Type B pancreatic cell (in vitro differentiated cells): ENCODE data around the gene ITGAL. TPM values are rescaled to one million over a fixed set of nuclear protein-coding genes. Genes with fewer than 3 reads are reported as not detected.
"Not testable (repeated sequence)": the region's sequence is repeated elsewhere in the genome, so short reads cannot be mapped to it uniquely, and the experiment has no call there.

ENCODE experiments used
- DNase-seq: peaks from one replicate; pipeline ENCODE4 v3.0.0; 2021; ENCODE audit warnings: mixed read lengths; ENCODE audit not compliant: unreplicated experiment; ENCODE audit errors: extremely low spot score
- H3K27ac Mint-ChIP-seq: 2 replicates; pipeline ENCODE4 v1.8.0; 2021; ENCODE audit warnings: mild to moderate bottlenecking, mixed read lengths
- H3K27me3 Mint-ChIP-seq: 2 replicates; pipeline ENCODE4 v1.8.0; 2021; ENCODE audit warnings: mixed read lengths
- H3K36me3 Mint-ChIP-seq: 2 replicates; pipeline ENCODE4 v1.8.0; 2021; ENCODE audit warnings: mixed read lengths
- H3K4me1 Mint-ChIP-seq: one replicate; pipeline ENCODE4 v1.8.0; 2021; ENCODE audit warnings: mixed read lengths; ENCODE audit not compliant: unreplicated experiment
- H3K4me3 Mint-ChIP-seq: 2 replicates; pipeline ENCODE4 v1.8.0; 2021; ENCODE audit warnings: mild to moderate bottlenecking, mixed read lengths
- H3K9me3 Mint-ChIP-seq: 2 replicates; pipeline ENCODE4 v1.8.0; 2021; ENCODE audit warnings: mixed read lengths
- total RNA-seq: library from RNA; stranded (reverse); gene quantifications from 2 replicates; pipeline ENCODE4 v1.2.1, GENCODE V29; 2021; ENCODE audit warnings: low replicate concordance
- TF ChIP-seq, protein P1 (sequence below): fragments of 200-600 bp; sonication (generic); conservative IDR thresholded peaks from 2 replicates; pipeline ENCODE4 v1.5.0; 2021; ENCODE audit warnings: antibody characterized with exemption, mild to moderate bottlenecking

The ITGAL gene
- total RNA-seq, 1 donor from 2014 or later: 0.48 TPM

DNA sequence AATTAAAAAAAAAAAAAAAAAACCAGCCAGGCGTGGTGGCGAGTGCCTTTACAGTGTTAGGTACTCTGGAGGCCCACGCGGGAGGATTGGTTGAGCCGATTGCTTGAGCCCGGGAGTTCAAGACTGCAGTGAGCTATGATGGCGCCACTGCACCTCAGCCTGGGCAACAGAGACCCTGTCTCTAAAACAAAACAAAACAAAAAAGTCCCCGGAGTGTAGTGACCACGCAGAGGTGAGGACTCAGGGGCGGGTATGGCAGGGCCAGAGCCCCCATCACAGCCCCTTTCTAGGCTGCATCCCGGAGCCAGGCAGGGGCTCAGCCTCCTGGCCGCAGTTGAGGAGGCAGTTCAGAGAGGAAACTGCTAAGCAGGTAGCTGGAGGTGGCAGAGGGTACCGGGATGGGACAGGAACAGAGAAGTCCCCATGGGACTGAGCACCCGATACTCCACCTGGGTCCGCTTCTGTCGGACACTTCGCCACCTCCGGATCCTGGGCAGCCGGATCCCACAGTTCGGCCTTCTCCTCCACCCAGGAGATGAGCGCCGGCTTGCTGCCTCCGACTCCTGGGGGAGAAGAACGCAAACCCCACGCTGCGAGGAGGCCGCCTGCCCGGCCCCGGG lies 61.3 kb downstream of the ITGAL start:
- no peak for DNase-seq
- H3K9me3 Mint-ChIP-seq: no peaks in the 10 kb centered on the region
- H3K27ac Mint-ChIP-seq: peak overlapping the region; percentile 70
- peaks cover 18% of the 10 kb centered on the region for H3K36me3 Mint-ChIP-seq
- peak overlapping the region; percentile 83 for H3K4me3 Mint-ChIP-seq
- no peaks in the 10 kb centered on the region for H3K27me3 Mint-ChIP-seq
- H3K4me1 Mint-ChIP-seq: peaks cover 37% of the 10 kb centered on the region
- TF ChIP-seq, protein P1, sequence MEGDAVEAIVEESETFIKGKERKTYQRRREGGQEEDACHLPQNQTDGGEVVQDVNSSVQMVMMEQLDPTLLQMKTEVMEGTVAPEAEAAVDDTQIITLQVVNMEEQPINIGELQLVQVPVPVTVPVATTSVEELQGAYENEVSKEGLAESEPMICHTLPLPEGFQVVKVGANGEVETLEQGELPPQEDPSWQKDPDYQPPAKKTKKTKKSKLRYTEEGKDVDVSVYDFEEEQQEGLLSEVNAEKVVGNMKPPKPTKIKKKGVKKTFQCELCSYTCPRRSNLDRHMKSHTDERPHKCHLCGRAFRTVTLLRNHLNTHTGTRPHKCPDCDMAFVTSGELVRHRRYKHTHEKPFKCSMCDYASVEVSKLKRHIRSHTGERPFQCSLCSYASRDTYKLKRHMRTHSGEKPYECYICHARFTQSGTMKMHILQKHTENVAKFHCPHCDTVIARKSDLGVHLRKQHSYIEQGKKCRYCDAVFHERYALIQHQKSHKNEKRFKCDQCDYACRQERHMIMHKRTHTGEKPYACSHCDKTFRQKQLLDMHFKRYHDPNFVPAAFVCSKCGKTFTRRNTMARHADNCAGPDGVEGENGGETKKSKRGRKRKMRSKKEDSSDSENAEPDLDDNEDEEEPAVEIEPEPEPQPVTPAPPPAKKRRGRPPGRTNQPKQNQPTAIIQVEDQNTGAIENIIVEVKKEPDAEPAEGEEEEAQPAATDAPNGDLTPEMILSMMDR: no peak

DNA sequence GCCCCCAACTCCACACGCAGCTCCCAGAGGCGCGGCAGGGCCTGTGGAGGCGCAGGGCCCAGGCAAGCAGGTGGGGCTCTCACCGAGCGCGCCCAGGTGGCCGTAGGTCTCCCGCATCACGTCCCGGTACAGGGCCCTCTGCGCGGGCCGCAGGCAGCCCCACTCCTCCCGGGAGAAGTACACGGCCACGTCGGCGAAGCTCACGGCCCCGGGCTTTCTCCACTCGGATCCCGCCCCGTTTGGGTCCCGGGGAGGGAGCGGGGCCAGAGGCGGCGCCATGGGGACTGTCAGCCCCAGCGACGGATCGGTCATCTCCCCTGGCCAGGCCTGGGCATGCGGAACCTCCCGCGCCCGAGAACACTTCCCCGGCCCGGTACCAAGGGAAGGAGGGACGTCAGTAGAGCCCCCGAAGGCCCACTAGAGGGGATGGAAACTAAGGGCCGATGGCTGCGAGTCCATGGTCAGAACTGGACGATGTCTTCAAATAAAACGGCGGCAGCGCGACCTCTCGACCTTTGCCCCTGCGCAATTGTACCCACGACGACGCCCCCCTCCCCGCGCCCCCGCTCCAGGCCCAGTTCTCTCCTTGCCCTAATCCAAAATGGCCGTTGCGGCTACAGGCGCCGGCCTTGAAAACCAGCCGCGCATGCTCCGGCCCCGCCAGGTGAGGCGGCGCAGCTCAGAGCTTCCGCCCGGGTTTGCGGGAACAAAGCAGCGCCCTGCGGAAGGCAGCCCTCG lies 62.0 kb downstream of the ITGAL start, which contains the start of gene ZNF747:
ZNF747 (minus strand) TSS at position 491 of the 738 bp plus-strand sequence; CDS start at position 312, 179 bp downstream.
- peak within 1 kb of the TSS; percentile 95 for H3K27ac Mint-ChIP-seq
- no peaks in the 10 kb centered on the region for H3K9me3 Mint-ChIP-seq
- peaks cover 32% of the 10 kb centered on the region for H3K4me1 Mint-ChIP-seq
- DNase-seq: peak; percentile 90
- peaks cover 18% of the 10 kb centered on the region for H3K36me3 Mint-ChIP-seq
- TF ChIP-seq, protein P1: no peak
- no peaks in the 10 kb centered on the region for H3K27me3 Mint-ChIP-seq
- H3K4me3 Mint-ChIP-seq: peak within 1 kb of the TSS; percentile 95

DNA sequence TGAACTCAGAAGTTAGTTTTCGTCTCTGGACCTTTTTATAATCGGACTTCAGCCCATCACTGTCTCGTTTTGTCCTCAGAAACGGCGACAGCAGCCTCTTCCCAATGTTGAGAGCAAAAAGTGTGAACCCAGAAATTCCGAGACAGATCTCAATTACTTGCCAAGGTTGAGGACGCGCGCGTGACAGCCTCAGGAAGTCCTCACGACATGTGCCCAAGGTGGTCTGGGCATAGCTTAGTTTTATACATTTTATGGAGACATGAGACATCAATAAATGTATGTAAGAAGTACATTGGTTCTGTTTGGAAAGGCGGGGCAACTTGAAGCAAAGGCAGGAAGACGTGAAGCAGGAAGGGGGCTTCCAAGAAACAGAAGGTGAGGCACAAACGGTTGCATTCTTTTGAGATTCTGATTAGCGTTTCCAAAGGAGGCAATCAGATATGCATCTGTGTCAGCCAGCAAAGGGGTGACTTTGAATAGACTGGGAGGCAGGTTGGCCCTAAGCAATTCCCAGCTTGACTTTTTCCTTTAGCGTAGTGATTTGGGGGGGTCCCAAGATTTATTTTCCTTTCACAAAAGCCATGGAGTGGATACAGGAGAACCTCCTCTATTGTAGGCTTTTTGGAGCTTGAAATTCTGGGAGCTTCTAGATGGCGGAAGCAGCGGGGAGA lies 62.7 kb downstream of the ITGAL start:
- no peak for DNase-seq
- TF ChIP-seq, protein P1: no peak

DNA sequence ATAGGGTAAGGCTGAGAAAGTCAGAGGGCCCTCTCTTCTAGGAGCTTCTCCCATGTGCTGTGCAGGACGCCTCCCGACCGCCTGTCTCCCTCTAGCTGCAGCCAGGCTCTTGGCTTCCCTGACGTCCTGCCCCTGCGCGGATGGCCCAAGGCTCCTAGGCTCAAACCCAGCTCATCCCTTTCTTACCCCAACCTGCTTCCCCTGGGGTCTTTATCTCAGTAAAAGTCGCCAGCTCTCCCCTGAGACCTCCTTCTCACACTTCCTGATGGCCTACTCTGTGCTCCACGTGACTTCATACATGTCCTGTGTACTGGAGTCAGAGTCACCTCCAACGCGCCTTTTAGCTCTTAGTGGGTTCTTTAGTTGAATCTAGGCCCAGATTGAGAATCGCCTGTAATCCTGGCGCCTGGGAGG lies 63.2 kb downstream of the ITGAL start:
- Mint-ChIP-seq H3K27ac (peak overlapping the region; percentile 95), H3K4me1 (peaks cover 25% of the 10 kb centered on the region), H3K27me3 (no peaks in the 10 kb centered on the region), H3K36me3 (peaks cover 15% of the 10 kb centered on the region), H3K9me3 (no peaks in the 10 kb centered on the region), H3K4me3 (peak overlapping the region; percentile 95)
- DNase-seq: no peak
- TF ChIP-seq, protein P1: peak; percentile 63

More for the DNA sequence above, 62.7 kb downstream of the ITGAL start:
- H3K27ac Mint-ChIP-seq: peak overlapping the region; percentile 95
- peaks cover 17% of the 10 kb centered on the region for H3K36me3 Mint-ChIP-seq
- peaks cover 30% of the 10 kb centered on the region for H3K4me1 Mint-ChIP-seq
- peak overlapping the region; percentile 95 for H3K4me3 Mint-ChIP-seq
- no peaks in the 10 kb centered on the region for H3K9me3 Mint-ChIP-seq
- no peaks in the 10 kb centered on the region for H3K27me3 Mint-ChIP-seq

DNA sequence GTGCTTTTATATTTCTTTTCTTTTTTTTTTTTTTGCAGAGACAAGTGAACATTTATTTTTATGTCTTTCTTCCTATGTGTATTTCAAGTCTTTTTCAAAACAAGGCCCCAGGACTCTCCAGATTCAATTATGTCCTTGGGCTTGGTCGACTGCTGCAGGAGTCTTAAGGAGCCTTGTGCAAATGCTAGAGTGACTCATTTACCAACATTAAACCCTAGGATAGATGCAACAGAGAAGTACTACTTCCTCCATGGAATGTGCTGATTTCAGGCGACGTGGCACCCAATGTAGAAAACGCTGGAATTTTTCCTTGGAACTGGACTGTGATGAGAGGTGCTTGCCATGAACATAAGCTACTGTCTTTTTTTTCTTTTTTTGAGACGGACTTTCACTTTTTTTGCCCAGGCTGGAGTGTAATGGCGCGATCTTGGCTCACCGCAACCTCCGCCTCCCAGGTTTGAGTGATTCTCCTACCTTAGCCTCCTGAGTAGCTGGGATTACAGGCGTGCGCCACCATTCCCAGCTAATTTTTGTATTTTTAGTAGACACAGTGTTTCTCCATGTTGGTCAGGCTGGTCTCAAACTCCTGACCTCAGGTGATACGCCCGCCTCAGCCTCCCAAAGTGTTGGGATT lies 64.0 kb downstream of the ITGAL start:
- H3K36me3 Mint-ChIP-seq: peaks cover 15% of the 10 kb centered on the region
- peak overlapping the region; percentile 95 for H3K4me3 Mint-ChIP-seq
- not testable (repeated sequence) for H3K27me3 Mint-ChIP-seq, DNase-seq, H3K9me3 Mint-ChIP-seq
- peak overlapping the region; percentile 95 for H3K27ac Mint-ChIP-seq
- H3K4me1 Mint-ChIP-seq: peaks cover 21% of the 10 kb centered on the region
